ENCODE data around the gene C5AR1.
A peak's percentile ranks its signal among the peaks of the same experiment; 100 is the strongest.
"Not testable (repeated sequence)": the region's sequence is repeated elsewhere in the genome, so short reads cannot be mapped to it uniquely, and the experiment has no call there.

Gene C5AR1

DNA sequence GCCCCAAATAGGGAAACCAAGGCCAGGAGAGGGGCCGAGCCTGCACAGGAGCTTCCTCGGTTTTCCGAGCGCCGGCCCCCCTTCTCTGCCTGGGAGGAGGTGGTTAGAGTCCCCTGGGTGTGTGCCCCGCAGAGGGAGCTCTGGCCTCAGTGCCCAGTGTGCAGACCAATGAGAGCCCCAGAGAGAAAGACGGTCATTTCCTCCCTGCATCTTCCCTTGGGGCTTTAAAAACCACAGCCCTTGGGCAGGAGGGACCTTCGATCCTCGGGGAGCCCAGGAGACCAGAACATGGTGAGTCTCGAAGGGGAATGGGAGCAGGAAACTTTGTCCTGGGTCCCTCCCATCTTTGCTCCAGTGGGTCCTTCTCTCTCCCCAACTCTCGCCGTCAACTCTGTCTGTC lies at the start of gene C5AR1:
Gene C5AR1, plus strand, starts transcription at position 254 of the 400 bp plus-strand sequence. Its CDS starts 35 bp downstream, at position 289.
- DNase-seq, result no peak

- DNase-seq, result no peak
These were observed 49.2 kb upstream of the C5AR1 start for GRCh38 chr19:47260476-47260875.

- DNase-seq, result not testable (repeated sequence)
These were observed 47.5 kb upstream of the C5AR1 start for GRCh38 chr19:47261946-47262793.

GRCh38 chr19:47264629-47265028 lies 45.0 kb upstream of the C5AR1 start:
- no peak for DNase-seq

DNA sequence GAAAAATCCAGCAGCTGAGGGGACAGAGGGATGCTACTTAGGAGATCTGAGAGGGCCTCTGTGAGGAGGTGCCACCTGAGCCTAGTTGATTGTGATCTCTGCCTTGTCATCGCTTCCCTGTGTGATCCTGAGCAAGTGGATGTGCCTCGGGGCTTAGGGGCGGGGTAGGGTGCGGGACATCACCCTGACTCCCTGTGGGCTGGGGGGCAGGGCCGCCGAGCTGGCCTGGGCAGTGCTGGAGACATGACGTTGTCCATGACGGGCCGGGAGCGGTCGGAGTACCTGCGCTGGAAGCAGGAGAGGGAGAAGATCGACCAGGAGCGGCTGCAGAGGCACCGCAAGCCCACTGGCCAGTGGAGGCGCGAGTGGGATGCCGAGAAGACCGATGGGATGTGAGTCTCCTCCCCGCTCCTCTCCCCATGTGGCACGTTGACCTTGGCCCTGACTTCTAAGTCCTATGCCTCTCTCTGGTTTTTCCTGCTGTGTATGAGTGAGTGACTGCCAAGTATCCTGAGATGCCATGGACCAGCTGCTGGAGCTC lies 43.2 kb upstream of the C5AR1 start:
- no peak for DNase-seq

DNA sequence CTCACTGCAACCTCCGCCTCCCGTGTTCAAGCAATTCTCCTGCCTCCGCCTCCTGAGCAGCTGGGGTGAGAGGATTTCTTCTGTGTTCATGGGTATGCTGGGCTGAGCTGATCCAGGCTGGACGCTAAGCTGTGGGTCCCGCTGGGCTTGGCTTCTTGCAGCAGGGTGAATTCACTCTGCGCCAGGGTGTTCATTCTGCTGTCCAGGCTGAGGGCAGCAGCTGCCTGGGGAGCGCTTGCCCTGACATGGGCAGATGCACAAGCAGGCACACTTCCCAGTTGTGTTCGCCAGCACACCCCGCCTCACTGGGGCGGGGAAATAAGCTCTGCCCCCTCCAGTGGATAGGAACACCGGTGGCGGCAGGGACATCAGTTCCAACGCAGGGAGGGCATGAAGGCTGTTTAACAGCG lies 42.3 kb upstream of the C5AR1 start:
- DNase-seq, result no peak

- DNase-seq, result no peak
These were observed 41.6 kb upstream of the C5AR1 start for GRCh38 chr19:47268028-47268427.

DNA sequence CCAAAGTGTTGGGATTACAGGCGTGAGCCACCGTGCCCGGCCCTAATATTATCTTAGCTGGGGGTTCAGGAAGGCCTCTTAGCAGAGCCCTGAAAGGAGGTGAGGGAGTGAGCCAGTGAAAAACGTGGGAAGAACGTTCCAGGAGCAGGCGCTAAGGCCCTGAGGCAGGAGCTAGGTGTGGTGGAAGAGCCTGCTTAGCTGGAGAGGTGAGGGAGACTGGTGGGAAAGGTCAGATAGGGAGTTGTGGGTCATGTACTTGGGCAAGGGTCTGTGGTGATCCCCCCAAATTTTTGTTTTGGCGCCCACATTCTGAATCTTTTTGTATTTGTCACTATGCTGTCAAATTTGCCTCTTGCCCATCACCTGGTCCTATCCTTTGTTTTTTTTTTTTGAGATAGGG lies 40.1 kb upstream of the C5AR1 start:
- no peak for DNase-seq

DNA sequence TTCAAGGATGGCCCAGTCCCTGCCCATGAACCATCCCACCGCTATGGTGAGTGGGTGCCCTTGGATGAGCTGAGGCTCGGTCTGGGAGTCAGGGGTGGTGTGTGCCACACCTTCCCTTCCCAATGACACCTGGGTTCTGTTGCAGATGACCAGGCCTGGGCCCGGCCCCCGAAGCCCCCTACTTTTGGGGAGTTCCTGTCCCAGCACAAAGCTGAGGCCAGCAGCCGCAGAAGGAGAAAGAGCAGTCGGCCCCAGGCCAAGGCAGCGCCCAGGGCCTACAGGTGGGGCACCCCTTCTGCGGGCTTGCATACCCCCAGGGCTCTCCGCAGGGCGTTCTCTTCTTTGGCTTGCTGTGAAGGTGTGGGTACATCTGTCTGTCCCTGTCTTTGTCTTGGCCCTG lies 39.3 kb upstream of the C5AR1 start:
- DNase-seq, result no peak

- no peak for DNase-seq
These were observed 37.7 kb upstream of the C5AR1 start for GRCh38 chr19:47271949-47272348.

DNA sequence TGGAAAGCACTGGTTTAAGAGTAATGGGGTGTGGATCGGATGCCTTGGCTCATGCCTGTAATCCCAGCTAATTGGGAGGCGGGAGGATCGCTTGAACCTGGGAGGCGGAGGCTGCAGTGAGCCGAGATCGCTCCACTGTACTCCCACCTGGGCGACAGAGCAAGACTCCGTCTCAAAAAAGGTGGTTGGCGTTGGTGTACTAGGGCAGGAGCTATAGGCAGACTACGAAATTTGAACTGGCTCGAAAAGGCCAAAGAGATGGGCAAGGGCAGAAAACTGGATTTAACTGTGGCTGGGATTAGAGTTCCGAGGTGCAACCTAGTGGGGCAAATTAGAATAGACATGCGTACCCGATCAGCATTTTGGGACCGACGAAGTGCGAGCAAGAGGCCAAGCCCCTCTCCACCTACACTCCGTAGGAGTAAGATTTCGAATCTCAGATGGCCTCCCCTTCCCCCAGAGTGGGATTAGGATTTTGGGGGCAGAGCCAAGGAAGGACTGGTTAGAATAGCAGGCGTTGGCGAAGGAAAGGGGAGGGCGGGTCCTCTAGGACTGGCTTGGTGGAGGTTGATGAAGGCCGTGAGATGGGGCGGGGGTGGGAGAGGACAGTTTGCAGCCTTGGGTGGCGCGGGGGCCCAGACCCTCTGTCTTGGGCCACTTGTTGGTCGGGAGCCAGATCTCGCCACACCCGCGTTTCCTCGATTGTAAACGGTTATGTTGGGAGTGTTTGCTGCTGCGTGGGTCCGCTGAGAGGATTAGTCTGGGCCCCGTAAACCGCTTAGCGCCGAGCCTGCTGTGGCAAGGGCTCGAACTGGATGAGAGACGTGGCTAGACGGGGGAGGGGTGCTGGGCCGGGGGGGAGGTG lies 37.0 kb upstream of the C5AR1 start:
- DNase-seq, result no peak

- peak; percentile 83 for DNase-seq
These were observed 36.2 kb upstream of the C5AR1 start for GRCh38 chr19:47273313-47274070.

DNA sequence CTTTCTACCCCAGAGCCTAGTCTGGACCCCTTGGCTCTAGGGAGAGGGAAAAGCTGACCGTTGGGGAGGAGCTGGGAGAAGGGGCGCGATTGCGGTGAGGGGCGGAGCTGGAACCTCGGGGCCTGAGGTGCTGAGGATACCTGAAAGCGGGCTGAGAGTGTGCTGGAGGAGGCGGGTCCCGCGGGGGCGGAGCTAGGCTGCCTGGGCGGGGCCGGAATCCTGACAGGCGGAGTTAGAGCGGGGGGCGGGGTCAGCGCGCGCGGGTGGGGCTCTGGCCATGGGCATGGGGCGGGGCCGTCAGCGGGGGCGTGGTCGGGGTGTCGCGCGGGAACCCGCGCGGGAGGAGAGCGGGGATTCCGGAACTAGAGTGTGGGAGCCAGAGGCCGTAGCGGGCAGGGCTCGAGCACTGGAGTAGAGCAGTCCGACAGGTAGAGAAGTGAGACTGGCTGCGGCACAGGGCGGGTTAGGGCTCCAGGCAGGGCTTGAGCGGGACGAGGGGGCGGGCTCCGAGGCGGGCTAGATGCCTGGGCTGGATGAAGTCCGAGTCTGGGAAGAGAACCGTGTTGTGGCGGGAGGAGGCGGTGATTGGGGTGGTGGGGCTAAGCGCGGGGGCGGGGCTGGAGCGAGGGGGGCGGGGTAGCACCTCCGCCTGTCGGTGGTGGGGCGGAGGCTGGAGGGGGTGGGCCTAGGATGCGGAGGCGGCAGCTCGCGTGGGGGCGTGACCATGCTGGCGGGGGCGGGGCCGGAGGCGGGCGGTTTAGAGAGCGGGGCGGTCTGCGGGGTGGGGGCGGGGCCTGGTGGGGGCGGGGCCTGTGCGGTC lies 35.4 kb upstream of the C5AR1 start, which contains the start of gene INAFM1:
Gene INAFM1, plus strand, starts transcription at position 815 of the 820 bp plus-strand sequence. CDS start 35 bp downstream, outside the sequence.
- peak; percentile 91 for DNase-seq

DNA sequence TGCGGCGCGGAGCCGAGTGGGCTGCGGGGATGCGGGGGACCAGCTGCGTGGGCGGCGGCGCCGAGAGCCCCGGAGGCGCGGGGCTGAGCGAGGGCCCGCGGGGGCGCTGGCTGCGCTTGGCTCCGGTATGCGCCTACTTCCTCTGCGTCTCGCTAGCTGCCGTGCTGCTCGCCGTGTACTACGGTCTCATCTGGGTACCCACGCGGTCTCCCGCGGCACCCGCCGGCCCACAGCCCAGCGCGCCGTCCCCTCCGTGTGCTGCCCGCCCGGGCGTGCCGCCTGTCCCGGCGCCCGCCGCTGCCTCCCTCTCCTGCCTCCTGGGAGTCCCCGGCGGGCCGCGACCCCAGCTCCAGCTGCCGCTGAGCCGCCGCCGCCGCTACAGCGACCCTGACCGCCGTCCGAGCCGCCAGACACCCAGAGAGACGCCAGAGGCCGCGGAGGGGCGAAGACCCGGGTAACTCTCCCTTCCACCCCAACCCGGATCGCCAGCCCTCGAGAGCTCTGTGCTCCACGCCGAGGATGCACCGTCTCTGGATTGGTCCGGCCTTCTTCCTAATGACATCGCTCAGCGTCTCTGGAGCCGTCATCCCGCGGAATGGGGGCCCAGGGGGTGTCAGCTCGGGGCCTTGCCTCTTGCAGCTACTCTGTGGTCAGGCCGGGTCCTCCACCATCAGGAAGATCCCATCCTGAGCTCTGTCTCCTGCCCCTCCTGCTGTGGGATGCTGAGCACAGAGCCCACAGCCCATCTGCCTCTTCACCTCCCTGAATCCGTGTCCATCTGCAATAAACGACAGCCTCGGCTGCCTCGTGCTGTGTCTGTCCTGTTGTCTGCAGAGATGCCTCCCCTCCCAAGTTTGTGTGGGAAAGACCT lies 34.5 kb upstream of the C5AR1 start:
- no peak for DNase-seq

DNA sequence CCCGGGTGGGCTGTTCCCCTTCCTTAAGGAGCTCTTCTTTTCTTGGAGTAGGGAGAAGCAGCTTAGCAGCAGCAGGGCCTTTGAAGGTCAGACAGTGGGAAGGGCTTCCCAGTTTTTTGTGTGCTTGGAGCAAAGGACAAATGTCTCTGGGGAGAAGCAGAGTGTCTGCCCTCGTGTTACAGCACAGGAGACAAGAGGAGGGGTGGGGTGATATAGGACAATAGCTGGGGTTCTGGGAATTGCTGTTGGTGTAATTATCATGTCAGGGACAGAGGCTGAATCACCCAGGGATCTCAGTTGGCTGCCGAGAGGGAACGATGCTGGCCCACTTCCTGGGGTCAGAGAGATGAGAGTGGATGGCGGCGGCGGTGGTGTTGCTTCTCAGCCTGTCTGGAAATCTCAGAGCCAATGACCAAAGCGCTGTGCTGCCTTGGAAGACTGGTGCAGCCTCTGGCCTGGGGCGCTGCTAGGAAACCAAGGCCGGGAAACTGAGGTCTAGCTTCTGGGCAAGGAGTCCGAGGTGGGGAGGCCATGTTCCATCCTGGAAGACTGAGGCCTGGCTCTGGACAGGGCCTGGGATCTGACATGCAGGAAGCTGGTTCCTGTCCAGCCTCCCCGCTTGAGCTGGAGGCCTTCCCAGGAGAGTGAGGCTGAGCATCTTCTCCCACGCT lies 33.7 kb upstream of the C5AR1 start:
- peak; percentile 9 for DNase-seq

GRCh38 chr19:47276513-47276912 lies 33.1 kb upstream of the C5AR1 start:
- not testable (repeated sequence) for DNase-seq

DNA sequence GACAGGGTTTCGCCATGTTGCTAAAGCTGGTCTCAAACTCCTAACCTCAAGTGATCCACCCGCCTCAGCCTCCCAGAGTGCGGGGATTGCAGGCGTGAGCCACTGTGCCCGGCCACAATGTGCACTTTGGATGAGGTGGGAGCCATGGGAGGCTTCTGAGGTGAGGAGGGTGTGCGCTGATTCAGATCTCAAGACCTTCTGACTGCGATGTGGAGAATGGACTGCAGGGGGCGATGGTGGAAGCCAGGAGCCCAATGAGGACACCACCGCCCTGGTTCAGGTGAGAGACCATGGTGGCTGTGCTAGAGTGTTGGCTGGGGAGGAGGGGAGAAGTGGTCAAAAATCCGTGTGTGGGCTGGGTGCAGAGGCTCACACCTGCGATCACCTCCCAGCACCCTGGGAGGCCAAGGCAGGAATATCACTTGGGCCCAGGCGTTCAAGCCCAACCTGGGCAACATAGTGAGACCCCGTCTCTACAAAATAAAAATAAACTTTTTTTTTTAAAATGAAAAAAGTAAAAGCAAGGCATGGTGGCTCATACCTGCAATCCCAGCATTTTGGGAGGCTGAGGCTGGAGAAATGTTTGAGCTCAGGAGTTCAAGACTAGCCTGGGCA lies 29.4 kb upstream of the C5AR1 start:
- DNase-seq, result no peak

DNA sequence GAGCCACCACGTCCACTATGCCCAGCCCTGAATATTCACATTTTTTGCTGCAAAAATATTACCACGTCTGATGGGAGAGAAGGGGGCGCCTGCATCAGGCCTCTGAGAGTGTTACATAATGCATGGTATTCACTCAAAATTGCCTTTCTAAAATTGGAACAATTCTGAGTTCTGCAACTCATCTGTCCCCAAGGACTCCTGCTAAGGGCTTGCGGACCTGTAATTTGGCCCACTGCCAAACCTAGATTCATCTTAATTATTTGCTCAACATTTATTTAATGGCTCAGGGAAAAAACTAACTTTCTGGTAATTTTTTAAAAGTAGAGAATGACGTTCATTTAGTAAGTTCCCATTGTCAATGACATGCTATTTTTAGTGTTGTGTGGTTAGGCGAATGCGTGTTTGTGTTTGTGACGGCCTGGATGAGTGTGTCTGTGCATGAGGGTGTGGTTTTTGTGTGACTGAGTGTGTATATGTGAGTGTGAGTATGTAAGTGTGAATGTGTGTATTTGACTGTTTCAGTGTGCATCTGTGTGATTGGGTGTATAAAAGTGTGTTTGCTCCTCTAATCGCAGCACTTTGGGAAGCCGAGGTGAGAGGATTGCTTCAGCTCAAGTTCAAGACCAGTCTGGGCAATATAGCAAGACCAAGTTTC lies 26.1 kb upstream of the C5AR1 start:
- DNase-seq, result no peak

DNA sequence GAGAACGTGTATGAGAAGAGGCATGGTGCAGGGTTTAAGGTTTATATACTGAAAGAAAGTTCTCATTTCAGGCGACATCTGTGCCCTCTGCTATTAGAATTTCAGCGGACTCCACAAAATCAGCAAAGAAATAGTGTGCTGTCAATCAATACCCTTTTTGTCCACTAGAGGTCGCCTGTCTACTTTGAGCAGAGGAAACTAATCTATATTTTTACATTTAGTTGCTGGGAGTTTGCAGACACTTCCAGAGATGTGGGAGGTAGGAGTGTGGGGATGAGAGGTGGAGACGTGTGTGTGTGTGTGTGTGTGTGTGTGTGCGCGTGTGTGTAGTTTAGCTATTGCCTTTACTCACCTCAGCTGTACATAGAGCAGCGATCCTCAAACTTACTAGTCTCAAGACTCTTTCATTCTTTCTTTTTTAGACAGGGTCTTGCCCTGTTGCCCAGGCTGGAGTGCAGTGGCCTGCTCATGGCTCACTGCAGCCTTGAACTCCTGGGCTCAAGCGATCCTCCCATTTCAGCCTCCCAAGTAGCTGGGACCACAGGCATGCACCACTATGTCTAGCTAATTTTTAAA lies 25.2 kb upstream of the C5AR1 start:
- DNase-seq, result peak; percentile 55
